ENCODE measurements around the gene EMC9.

EMC9 gene

DNA sequence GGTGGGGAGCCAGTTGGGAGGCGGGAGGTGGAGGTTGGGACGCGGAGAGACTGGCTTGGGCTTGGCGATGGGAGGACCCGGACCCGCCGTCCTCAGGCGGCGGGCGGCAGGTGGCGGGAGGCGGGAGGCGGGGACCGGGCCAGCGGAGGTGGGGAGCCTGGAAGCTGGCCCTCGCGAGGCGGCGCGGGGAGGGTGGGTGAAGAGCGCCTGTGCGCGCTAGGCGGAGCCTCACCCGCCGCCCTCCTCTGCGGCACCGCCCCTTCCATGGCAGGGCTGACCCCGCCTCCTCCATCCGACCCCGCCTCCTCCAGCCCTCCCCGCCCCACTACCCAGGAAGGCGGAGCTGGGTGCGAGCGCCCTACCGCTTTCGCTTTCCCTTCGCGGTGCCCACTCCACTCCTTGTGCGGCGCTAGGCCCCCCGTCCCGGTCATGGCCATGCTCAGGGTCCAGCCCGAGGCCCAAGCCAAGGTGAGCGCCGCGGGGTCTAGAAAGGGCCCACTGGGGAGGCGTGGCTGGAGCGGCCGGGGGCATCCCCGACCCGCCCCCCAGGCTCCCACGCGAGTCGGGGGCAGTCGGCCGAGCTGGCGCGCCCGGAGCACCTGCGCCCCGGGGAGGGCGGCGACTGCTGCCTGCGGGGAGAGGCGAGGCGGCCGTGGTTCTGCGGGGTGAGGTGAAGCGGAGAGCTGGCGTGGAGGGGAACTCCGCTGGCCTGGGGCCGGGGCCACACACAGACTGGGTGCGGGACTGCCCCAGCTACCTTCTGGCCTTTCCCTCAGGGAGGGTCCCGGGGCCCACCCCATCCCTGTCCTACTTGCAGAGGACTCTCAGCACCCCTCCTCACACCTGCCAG, 5.3 kb downstream of the EMC9 start, which contains the start of gene PSME1:
PSME1 (plus strand) TSS at position 361 of the 850 bp plus-strand sequence; CDS start at position 430, 69 bp downstream.
- H3K27me3 Mint-ChIP-seq: no peaks in the 10 kb centered on the region
- H3K4me1 Mint-ChIP-seq (ENCODE audit: low read depth): peaks cover 64% of the 10 kb centered on the region
- H3K9me3 Mint-ChIP-seq: no peaks in the 10 kb centered on the region
- H3K4me3 Mint-ChIP-seq: peak within 1 kb of the TSS; percentile 85
- peak within 1 kb of the TSS; percentile 76 for H3K27ac Mint-ChIP-seq
- peaks cover 61% of the 10 kb centered on the region for H3K36me3 Mint-ChIP-seq (ENCODE audit: low read depth)
- intact Hi-C loops (cut with micrococcal nuclease): loop anchor here (1.0 kb wide), 1 partner anchor 21 kb away; no protein-coding TSS in a partner anchor

DNA sequence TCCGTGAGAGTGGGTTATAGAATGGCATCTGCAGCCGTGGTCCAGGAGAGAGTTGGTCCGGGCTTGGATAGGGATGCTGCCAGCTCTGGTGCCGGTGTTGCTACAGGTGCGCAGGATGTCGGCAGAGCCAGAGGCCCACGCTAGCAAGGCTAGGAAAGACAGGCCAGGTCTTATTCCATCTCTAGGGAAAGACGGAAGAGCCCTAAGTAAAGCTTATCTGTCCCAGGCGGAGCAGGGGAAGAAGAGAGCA, 5.9 kb downstream of the EMC9 start:
- H3K27ac Mint-ChIP-seq: peak overlapping the region; percentile 76
- peaks cover 64% of the 10 kb centered on the region for H3K4me1 Mint-ChIP-seq (ENCODE audit: low read depth)
- H3K36me3 Mint-ChIP-seq (ENCODE audit: low read depth): peaks cover 60% of the 10 kb centered on the region
- H3K27me3 Mint-ChIP-seq: no peaks in the 10 kb centered on the region
- intact Hi-C loops (cut with micrococcal nuclease): no loop called here
- no peaks in the 10 kb centered on the region for H3K9me3 Mint-ChIP-seq
- H3K4me3 Mint-ChIP-seq: peak overlapping the region; percentile 85

DNA sequence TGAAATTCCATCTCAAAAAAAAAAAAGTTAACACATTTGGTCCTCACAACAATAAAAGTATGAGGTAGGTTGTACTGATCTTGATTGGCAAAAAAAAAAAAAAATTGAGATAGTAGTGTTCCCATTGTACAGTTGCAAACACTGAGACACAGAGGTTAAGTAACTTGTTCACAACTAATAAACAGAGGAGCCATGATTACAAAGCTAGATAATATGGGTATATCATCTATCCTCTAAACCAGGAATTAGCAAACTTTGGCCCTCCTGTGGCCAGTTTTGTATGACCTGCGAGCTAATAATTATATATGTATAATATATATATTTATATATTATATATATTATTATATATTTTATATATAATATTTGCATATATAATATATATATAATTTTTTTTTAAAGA, 7.7 kb downstream of the EMC9 start:
- intact Hi-C loops (cut with micrococcal nuclease): no loop called here
- Mint-ChIP-seq H3K4me3 (no peak overlapping the region), H3K36me3 (ENCODE audit: low read depth) (peaks cover 48% of the 10 kb centered on the region), H3K27me3 (no peaks in the 10 kb centered on the region), H3K9me3 (no peaks in the 10 kb centered on the region), H3K4me1 (ENCODE audit: low read depth) (peaks cover 50% of the 10 kb centered on the region), H3K27ac (no peak overlapping the region)

DNA sequence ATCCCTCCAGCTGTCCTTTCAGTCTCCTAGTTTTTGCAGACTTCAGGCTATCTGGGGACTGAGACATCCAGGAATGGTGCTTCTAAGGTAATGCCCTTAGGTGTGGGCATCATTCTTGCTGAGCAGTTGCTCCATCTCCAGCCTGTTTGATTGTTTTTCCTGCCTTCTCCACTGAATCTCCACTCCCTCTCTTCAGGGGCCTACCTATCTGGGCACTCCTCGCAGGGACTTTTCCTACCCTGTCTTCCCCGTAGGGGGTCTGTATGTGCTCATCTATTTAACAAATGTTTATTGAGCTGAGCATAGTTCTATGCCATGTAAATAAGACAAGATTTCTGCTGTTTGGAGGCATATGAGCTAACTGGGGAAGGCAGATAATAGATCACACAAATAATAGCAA, 8.4 kb downstream of the EMC9 start:
- H3K4me1 Mint-ChIP-seq (ENCODE audit: low read depth): peaks cover 42% of the 10 kb centered on the region
- no peaks in the 10 kb centered on the region for H3K27me3 Mint-ChIP-seq
- no peak overlapping the region for H3K27ac Mint-ChIP-seq
- intact Hi-C loops (cut with micrococcal nuclease): no loop called here
- H3K36me3 Mint-ChIP-seq (ENCODE audit: low read depth): peaks cover 40% of the 10 kb centered on the region
- no peaks in the 10 kb centered on the region for H3K9me3 Mint-ChIP-seq
- no peak overlapping the region for H3K4me3 Mint-ChIP-seq

DNA sequence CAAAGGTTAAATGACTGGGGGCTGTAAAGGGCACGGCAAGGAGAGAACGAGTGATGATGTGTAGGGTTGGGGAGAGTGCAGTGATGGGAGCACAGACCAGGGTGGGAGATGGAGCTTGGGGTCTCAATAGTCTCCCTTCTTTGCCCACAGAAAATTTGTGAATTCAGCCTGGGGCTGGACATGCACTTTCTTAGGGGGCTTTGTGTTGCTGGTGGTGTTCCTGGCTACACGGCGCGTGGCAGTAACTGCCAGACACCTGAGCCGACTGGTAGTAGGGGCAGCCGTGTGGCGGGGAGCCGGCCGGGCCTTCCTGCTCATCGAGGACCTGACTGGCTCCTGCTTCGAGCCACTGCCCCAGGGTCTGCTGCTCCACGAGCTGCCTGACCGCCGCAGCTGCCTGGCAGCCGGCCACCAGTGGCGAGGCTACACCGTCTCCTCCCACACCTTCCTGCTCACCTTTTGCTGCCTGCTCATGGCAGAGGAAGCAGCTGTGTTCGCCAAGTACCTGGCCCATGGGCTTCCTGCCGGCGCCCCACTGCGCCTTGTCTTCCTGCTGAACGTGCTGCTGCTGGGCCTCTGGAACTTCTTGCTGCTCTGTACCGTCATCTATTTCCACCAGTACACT, 9.2 kb downstream of the EMC9 start:
- H3K27me3 Mint-ChIP-seq: no peaks in the 10 kb centered on the region
- H3K4me1 Mint-ChIP-seq (ENCODE audit: low read depth): peaks cover 34% of the 10 kb centered on the region
- peaks cover 32% of the 10 kb centered on the region for H3K36me3 Mint-ChIP-seq (ENCODE audit: low read depth)
- no peak overlapping the region for H3K4me3 Mint-ChIP-seq
- H3K27ac Mint-ChIP-seq: peak overlapping the region; percentile 52
- H3K9me3 Mint-ChIP-seq: no peaks in the 10 kb centered on the region
- intact Hi-C loops (cut with micrococcal nuclease): no loop called here

- no peaks in the 10 kb centered on the region for H3K9me3 Mint-ChIP-seq
- H3K4me1 Mint-ChIP-seq (ENCODE audit: low read depth): peaks cover 28% of the 10 kb centered on the region
- intact Hi-C loops (cut with micrococcal nuclease): no loop called here
- no peaks in the 10 kb centered on the region for H3K27me3 Mint-ChIP-seq
- H3K36me3 Mint-ChIP-seq (ENCODE audit: low read depth): peaks cover 26% of the 10 kb centered on the region
- H3K27ac Mint-ChIP-seq: no peak overlapping the region
- no peak overlapping the region for H3K4me3 Mint-ChIP-seq
Observed at GRCh38 chr14:24131549-24131966, 9.8 kb downstream of the EMC9 start.

- peaks cover 25% of the 10 kb centered on the region for H3K4me1 Mint-ChIP-seq (ENCODE audit: low read depth)
- H3K27me3 Mint-ChIP-seq: no peaks in the 10 kb centered on the region
- peaks cover 23% of the 10 kb centered on the region for H3K36me3 Mint-ChIP-seq (ENCODE audit: low read depth)
- H3K9me3 Mint-ChIP-seq: no peaks in the 10 kb centered on the region
- intact Hi-C loops (cut with micrococcal nuclease): no loop called here
- H3K27ac Mint-ChIP-seq: no peak overlapping the region
- no peak overlapping the region for H3K4me3 Mint-ChIP-seq
Observed at GRCh38 chr14:24130717-24131548, 10.5 kb downstream of the EMC9 start.

GRCh38 chr14:24130380-24130716, 11.0 kb downstream of the EMC9 start, which contains the start of gene FITM1:
TSS of gene FITM1 (plus strand) at chr14:24130659. CDS start at chr14:24131564, 905 bp downstream.
- Mint-ChIP-seq H3K4me1 (ENCODE audit: low read depth) (peaks cover 21% of the 10 kb centered on the region), H3K9me3 (no peaks in the 10 kb centered on the region), H3K27me3 (no peaks in the 10 kb centered on the region), H3K27ac (no peak within 1 kb of the TSS), H3K4me3 (no peak within 1 kb of the TSS), H3K36me3 (ENCODE audit: low read depth) (peaks cover 25% of the 10 kb centered on the region)
- intact Hi-C loops (cut with micrococcal nuclease): no loop called here

DNA sequence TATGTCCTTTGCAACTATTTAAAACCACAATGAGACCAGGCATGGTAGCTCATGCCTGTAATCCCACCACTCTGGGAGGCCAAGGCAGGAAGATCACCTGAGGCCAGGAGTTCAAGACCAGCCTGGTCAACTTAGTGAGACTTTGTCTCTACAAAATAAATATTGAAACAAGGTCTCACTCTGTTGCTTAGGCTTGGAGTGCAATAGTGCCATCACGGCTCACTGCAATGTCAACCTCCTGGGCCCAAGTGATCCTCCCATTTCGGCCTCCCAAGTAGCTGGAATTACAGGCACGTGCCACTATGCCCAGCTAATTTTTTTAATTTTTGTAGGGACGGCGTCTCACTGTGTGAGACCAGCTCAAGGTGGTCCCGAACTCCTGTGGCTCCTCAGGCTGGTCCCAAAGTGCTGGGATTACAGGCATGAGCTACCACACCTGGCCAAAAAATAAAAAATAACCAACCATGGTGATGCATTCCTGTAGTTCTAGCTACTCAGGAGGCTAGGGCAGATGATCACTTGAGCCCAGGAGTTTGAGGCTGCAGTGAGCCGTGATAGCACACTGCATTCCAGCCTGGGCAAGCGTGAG, 11.9 kb downstream of the EMC9 start:
- Mint-ChIP-seq H3K27ac (no peak overlapping the region), H3K27me3 (no peaks in the 10 kb centered on the region), H3K9me3 (no peaks in the 10 kb centered on the region), H3K4me3 (no peak overlapping the region), H3K36me3 (ENCODE audit: low read depth) (peaks cover 33% of the 10 kb centered on the region), H3K4me1 (ENCODE audit: low read depth) (peaks cover 17% of the 10 kb centered on the region)
- intact Hi-C loops (cut with micrococcal nuclease): no loop called here

GRCh38 chr14:24127673-24128072, 13.7 kb downstream of the EMC9 start:
- no peaks in the 10 kb centered on the region for H3K9me3 Mint-ChIP-seq
- no peaks in the 10 kb centered on the region for H3K27me3 Mint-ChIP-seq
- H3K4me1 Mint-ChIP-seq (ENCODE audit: low read depth): peaks cover 28% of the 10 kb centered on the region
- peaks cover 47% of the 10 kb centered on the region for H3K36me3 Mint-ChIP-seq (ENCODE audit: low read depth)
- no peak overlapping the region for H3K4me3 Mint-ChIP-seq
- no peak overlapping the region for H3K27ac Mint-ChIP-seq
- intact Hi-C loops (cut with micrococcal nuclease): no loop called here

GRCh38 chr14:24126939-24127338, 14.5 kb downstream of the EMC9 start:
- Mint-ChIP-seq H3K4me3 (no peak overlapping the region), H3K9me3 (no peaks in the 10 kb centered on the region)

DNA sequence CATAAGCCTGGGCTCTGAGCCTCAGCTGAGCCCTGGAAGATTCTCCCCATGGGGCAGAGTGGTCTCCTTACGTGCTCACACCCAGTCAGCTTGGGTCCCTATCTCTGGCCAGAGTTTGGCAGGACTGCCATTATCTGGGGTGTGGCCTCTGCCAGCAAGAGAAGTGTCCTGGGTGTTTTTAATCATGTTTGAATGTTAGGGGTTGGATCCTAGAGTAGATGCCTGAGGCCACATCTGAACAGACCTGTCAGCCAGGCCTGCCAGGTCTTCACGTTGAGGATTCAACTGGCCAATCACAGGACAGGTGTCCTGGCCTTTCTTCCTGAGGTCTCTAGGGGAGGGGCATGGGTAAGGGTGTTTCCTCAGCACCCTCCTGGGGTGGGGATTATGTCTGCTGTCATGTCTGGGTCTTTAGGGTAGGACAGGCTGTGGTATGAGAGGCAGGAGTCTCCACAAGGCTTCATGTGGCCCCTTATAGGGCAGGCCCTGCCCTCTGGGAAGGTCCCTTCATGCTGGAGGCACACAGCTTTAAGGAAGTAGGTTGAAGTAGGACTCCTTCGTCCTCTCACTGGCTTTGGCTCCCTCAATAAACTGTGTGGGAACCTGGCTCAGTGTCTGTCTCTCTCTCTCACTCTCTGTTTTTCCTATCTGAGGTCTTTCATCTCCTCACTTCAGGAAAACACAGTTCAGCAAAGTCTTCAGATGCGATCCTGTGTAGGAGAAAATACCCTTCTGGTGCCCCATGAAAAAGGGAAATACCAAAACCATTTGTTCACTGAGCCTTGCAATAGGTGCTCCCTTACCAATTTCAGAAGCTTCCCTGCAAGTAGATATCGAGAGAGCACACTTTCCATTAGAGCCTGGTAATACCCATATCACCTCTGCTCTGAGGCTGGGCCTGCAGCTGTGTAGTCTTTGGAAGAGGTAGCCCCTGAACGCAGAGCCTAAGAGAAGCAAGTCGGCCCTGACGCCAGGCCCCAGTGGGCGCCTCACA, 17.7 kb downstream of the EMC9 start:
- no peaks in the 10 kb centered on the region for H3K9me3 Mint-ChIP-seq
- peaks cover 11% of the 10 kb centered on the region for H3K4me1 Mint-ChIP-seq (ENCODE audit: low read depth)
- H3K27ac Mint-ChIP-seq: peak overlapping the region; percentile 72
- H3K4me3 Mint-ChIP-seq: no peak overlapping the region
- H3K36me3 Mint-ChIP-seq (ENCODE audit: low read depth): peaks cover 68% of the 10 kb centered on the region
- intact Hi-C loops (cut with micrococcal nuclease): no loop called here
- no peaks in the 10 kb centered on the region for H3K27me3 Mint-ChIP-seq

More at GRCh38 chr14:24126939-24127338, 14.5 kb downstream of the EMC9 start:
- no peaks in the 10 kb centered on the region for H3K27me3 Mint-ChIP-seq
- H3K4me1 Mint-ChIP-seq (ENCODE audit: low read depth): peaks cover 26% of the 10 kb centered on the region
- peaks cover 47% of the 10 kb centered on the region for H3K36me3 Mint-ChIP-seq (ENCODE audit: low read depth)
- intact Hi-C loops (cut with micrococcal nuclease): no loop called here
- H3K27ac Mint-ChIP-seq: no peak overlapping the region

GRCh38 chr14:24122898-24123297, 18.5 kb downstream of the EMC9 start:
- intact Hi-C loops (cut with micrococcal nuclease): no loop called here
- no peak overlapping the region for H3K4me3 Mint-ChIP-seq
- H3K27ac Mint-ChIP-seq: no peak overlapping the region

More at GRCh38 chr14:24122898-24123297, 18.5 kb downstream of the EMC9 start:
- H3K27me3 Mint-ChIP-seq: no peaks in the 10 kb centered on the region
- H3K4me1 Mint-ChIP-seq (ENCODE audit: low read depth): peaks cover 11% of the 10 kb centered on the region
- H3K36me3 Mint-ChIP-seq (ENCODE audit: low read depth): peaks cover 76% of the 10 kb centered on the region
- no peaks in the 10 kb centered on the region for H3K9me3 Mint-ChIP-seq
